Measurements from ENCODE around the gene UQCRH. TPM values are rescaled to one million over a fixed set of nuclear protein-coding genes. Genes with fewer than 3 reads are reported as not detected.

The UQCRH gene
- total RNA-seq, 4 donors from 2014 or later: 202 to 421 (median 359) TPM

DNA sequence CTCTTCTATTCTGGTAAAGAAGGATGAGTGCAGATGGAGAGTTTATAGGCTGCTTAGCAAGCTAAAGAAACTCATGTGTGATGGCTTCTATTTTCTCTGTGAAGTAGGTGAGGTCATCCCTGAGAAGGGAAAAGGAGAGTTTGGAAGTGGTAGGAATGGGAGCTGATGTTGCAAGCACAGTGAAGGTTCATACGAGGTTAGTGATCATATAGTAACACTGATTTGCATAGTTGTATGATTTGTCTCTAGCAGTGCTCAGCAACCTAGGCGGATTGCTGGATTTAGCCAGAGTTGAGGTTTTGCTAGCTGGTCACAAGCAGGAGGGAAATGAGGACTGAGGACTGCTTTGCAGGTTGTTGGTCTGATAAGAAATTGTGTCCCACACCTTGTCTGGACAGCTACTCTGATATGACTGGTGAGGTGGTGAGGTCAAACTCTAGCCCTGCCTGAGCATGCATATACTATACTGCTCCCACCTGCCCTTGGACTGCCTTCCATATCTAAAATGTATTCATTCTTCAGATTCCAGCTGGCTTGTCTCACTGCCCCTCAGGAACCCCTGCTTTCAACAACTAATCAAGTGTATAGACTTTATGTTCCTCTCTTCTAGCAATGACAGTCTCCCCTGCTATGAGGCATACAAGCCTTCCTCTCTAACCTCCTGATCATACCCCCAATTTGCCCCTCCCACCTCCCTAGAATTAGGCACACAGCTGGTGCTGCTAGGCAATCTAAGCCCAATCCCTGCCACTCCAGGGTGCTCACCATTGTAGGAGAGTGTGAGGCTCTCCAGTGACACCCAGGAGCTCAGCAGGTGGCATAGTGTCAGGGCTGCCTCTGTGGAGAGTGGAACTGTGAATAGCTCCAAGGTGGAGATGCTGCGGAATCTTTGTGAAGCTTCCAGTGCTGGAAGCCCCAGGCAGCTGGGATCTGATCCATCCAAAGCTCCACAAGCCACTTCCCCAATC is 18.6 kb upstream of the UQCRH start:
- H3K27ac ChIP-seq: no peak overlapping the region
- WGBS, 2 donors (ENCODE audit: low coverage in 1 of 2): 56 to 65% methylated on average over 2 of the region's 3 CpGs
- H3K4me3 ChIP-seq: no peak overlapping the region
- TF ChIP-seq POLR2AphosphoS5 (IDR thresholded peaks at IDR 0.05): no peak
- TF ChIP-seq EP300 (IDR thresholded peaks at IDR 0.05): no peak
- TF ChIP-seq POLR2A (IDR thresholded peaks at IDR 0.05): no peak
- TF ChIP-seq, protein P1, sequence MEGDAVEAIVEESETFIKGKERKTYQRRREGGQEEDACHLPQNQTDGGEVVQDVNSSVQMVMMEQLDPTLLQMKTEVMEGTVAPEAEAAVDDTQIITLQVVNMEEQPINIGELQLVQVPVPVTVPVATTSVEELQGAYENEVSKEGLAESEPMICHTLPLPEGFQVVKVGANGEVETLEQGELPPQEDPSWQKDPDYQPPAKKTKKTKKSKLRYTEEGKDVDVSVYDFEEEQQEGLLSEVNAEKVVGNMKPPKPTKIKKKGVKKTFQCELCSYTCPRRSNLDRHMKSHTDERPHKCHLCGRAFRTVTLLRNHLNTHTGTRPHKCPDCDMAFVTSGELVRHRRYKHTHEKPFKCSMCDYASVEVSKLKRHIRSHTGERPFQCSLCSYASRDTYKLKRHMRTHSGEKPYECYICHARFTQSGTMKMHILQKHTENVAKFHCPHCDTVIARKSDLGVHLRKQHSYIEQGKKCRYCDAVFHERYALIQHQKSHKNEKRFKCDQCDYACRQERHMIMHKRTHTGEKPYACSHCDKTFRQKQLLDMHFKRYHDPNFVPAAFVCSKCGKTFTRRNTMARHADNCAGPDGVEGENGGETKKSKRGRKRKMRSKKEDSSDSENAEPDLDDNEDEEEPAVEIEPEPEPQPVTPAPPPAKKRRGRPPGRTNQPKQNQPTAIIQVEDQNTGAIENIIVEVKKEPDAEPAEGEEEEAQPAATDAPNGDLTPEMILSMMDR (IDR thresholded peaks at IDR 0.05): no peak
- H3K36me3 ChIP-seq: peaks cover 0 to 100% of the 10 kb centered on the region in 2 donors
- no peak for ATAC-seq
- H3K27me3 ChIP-seq: no peaks in the 10 kb centered on the region
- H3K4me1 ChIP-seq: no peaks in the 10 kb centered on the region
- H3K9me3 ChIP-seq: no peaks in the 10 kb centered on the region

DNA sequence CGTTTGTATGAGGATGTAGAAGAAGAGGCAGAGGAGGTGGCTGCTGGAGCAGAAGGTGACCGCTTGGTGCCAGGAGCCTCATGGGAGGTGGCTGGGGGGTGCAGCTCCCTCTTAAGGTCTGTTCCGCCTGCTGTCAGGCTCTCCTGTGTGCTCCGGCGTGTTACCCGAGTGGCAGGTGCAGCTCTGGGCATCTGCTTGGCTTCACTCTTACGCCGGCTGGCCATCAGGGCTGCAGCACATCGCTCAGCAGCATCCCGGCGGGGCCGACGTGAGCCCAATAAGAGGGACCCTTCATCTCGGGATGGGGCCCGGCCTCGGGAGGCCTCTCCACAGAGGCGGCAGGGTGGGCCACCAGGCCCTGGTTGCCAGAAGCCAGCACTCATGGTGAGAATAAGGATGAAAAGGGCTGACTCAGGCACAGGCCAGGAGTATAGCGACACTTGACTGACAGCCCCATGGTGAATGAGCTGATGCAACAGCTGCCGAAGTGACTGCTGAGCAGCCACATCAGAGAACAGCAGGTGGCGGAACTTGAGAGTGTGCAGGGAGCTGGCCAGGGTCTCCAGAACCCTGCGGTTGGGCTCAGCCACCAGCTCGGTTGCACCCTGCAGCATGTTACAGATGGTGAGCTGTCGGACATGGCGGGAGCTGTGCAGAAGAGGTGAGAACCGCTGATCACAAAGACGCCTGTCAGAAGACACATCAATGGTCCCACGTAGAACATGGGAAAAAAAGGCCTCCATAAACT is 17.6 kb upstream of the UQCRH start:
- TF ChIP-seq POLR2A (IDR thresholded peaks at IDR 0.05) (no peak), EP300 (IDR thresholded peaks at IDR 0.05) (no peak), POLR2AphosphoS5 (IDR thresholded peaks at IDR 0.05) (no peak)
- TF ChIP-seq, protein P1 (IDR thresholded peaks at IDR 0.05): no peak
- H3K27ac ChIP-seq: no peak overlapping the region
- H3K9me3 ChIP-seq: no peaks in the 10 kb centered on the region
- no peaks in the 10 kb centered on the region for H3K27me3 ChIP-seq
- H3K4me3 ChIP-seq: no peak overlapping the region
- WGBS, 2 donors (ENCODE audit: low coverage in 1 of 2): 69 to 87% methylated on average over 3 to 4 of the region's 27 CpGs
- H3K4me1 ChIP-seq: no peaks in the 10 kb centered on the region
- peaks cover 0 to 95% of the 10 kb centered on the region in 2 donors for H3K36me3 ChIP-seq
- no peak for ATAC-seq

DNA sequence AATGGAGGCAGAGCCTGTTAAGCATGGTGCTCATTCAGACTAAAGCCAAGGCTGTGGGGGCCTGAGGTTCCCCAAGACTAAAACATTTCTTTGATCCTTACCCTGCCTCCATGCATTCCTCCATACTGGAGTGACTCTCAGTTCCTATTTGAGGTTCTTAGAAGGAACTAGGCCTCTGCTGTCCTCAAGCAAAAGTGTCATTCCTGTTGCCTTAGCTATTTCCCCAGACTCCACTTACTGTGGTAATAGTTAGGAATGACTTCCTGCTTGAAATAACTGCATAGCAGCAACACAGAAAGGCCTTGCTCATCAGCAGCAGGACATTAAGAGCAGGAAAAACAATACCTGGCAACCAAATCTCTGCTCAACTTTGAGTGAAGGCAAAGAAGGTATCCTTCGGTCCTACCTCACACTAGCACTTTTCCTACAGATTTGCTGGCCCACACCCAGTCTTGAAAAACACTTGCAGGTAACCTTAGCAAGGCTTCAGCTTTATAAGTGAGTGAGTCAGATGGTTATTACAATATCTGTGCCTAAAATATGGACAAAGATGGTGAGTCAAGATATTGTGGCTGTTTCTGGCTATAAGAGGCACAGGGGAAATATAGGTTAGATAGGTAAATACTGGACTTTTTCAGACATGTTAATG is 14.9 kb upstream of the UQCRH start:
- no peak overlapping the region for H3K27ac ChIP-seq

DNA sequence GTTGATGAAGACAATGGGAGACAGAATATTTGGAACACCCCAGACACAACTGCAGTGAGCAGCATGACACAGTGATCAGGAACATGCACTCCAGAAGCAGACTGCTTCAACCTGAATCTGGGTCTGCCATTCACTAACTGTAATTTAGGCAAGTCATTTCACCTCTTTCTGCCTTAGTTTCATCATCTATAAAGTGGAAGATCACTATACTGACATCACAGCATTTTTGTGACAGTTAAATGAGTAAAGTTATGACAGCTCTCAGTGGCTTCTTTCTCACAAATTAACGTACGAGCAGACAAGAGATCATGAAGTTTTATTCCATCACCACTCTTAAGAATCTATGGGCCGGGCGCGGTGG is 14.4 kb upstream of the UQCRH start:
- TF ChIP-seq POLR2A (IDR thresholded peaks at IDR 0.05): no peak
- no peak for TF ChIP-seq EP300 (IDR thresholded peaks at IDR 0.05)
- no peak for TF ChIP-seq POLR2AphosphoS5 (IDR thresholded peaks at IDR 0.05)
- TF ChIP-seq, protein P1 (IDR thresholded peaks at IDR 0.05): no peak
- Histone ChIP-seq H3K4me1 (no peaks in the 10 kb centered on the region), H3K27ac (no peak overlapping the region), H3K4me3 (no peak overlapping the region), H3K27me3 (no peaks in the 10 kb centered on the region), H3K9me3 (no peaks in the 10 kb centered on the region), H3K36me3 (peaks cover 0 to 93% of the 10 kb centered on the region in 2 donors)
- no peak for ATAC-seq
- 93% methylated on average over 5 of the region's 5 CpGs; no CpG with 5 or more reads in 1 of the 2 donors for WGBS, 2 donors (ENCODE audit: low coverage in 1 of 2)

More for the DNA sequence above, 14.9 kb upstream of the UQCRH start:
- TF ChIP-seq, protein P1 (IDR thresholded peaks at IDR 0.05): no peak
- TF ChIP-seq POLR2AphosphoS5 (IDR thresholded peaks at IDR 0.05): no peak
- TF ChIP-seq POLR2A (IDR thresholded peaks at IDR 0.05): no peak
- Histone ChIP-seq H3K36me3 (peaks cover 0 to 93% of the 10 kb centered on the region in 2 donors), H3K9me3 (no peaks in the 10 kb centered on the region), H3K4me3 (no peak overlapping the region), H3K27me3 (no peaks in the 10 kb centered on the region), H3K4me1 (no peaks in the 10 kb centered on the region)
- WGBS, 2 donors (ENCODE audit: low coverage in 1 of 2): 86% methylated on average over 1 of the region's 1 CpG; no CpG with 5 or more reads in 1 of the 2 donors
- no peak for ATAC-seq

Measured in gastroesophageal sphincter (tissue), 4 donors.